LHCN-M2 (cell line): Measurements from ENCODE around the gene CEP85. TPM values are rescaled to one million over a fixed set of nuclear protein-coding genes. Genes with fewer than 3 reads are reported as not detected.
"Not testable (repeated sequence)": the region's sequence is repeated elsewhere in the genome, so short reads cannot be mapped to it uniquely, and the experiment has no call there.

Source experiments
- DNase-seq: peaks from one replicate; pipeline ENCODE4 v3.0.0-alpha.2; 2012; ENCODE audit warnings: low read depth
- total RNA-seq: library from RNA; depleted of rRNA; stranded (reverse); fragments of >200 nt; gene quantifications from 2 replicates; pipeline ENCODE4 v1.2.3, GENCODE V29; 2014; rRNA removed

Gene CEP85
- total RNA-seq, 1 experiment from 2014 or later = 20.8 TPM

GRCh38 chr1:26307966-26308899 is 74.2 kb downstream of the CEP85 start:
- DNase-seq = not testable (repeated sequence)

GRCh38 chr1:26314501-26314900 is 80.5 kb downstream of the CEP85 start:
- DNase-seq = no peak

DNA sequence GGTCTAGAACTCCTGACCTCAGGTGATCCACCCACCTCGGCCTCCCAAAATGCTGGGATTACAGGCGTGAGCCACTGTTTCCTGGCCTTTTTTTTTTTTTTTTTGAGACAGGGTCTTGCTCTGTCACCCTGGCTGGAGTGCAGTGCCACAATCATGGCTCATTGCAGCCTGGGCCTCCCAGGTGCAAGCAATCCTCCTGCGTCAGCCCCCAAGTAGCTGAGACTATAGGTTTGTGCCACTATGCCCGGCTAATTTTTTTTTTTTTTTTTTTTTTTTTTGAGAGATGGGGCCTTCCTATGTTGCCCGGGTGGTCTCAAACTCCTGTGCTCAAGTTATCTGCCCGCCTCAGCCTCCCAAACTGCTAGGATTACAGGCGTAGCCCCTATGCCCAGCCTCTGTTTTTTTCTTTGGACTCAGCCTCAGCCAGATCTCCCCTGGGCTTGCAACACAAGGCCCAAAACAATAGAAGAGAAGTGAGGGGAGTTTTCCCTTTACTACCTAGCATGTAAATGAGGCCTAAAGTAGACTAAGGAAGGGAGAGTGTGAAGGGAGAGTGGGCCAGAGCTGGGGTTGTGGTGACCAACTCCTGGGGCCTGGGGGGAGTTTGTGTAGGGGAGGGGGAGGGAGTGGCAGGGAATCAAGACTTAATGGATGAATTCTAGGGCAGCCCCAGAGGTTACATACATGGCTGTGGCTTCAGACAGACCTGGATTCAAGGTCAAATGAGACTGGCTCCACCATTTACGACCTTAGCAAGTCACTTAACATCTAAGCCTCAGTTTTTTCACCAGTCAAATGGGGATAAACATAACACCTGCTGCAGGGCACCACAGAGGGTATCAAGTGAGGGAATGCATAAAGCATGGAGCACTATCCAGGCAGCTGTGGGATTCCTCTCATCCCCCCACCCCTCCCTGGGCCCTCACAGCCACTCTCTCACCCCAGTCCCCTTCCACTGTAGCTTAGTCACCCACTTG is 82.2 kb downstream of the CEP85 start:
- DNase-seq = no peak

DNA sequence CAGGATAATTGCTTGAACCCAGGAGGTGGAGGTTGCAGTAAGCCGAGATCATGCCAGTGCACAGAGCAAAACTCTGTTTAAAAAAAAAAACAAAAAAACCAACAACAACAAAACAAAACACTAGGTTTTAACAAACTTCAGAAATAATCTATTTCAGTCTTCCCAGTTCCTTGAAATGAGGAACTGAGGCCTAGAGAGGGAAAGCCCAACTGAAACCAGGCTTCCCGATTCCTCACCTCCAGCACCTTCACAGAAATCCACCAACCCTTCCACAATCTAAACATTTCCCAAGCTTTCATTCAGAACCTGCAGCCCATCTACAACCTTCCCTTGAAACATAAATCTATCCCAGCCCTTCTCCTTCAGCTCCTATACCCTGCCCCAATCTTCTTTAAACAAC is 83.1 kb downstream of the CEP85 start:
- DNase-seq = no peak

DNA sequence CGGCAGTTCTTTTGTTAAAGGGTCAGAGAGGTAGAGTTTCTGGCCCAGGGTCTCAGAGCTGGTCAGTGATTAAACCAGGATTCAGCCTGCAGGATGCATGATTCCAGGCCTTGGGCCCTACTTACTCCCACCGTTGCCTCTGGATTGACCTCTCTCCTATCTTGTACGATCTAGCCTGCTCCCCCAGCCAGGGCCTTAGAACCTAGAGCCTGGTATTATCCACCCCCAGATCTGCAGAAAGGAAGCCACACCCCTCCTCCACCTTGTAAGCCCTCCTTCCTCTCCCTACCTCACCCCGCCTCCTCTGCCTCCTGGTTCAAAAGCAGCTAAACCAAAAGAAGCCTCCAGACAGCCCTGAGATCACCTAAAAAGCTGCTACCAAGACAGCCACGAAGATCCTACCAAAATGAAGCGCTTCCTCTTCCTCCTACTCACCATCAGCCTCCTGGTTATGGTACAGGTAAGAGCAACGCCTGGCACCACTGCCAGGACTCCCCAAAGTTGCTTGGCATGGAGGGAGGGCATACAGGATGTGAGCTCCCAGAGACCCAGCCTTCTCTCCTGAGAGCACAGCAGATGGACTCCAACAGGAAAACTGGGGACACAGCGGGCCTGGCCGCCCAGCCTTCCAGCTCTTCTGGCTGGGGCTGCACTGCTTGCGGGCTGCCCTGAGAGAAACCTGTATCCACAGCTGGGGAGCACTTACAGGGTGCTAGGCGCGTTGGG is 83.8 kb downstream of the CEP85 start, which contains the start of gene CD52:
CD52 (plus strand) TSS at position 347 of the 726 bp plus-strand sequence; CDS start at position 407, 60 bp downstream.
- DNase-seq = no peak

GRCh38 chr1:26318338-26319064 is 84.5 kb downstream of the CEP85 start:
- no peak for DNase-seq

- no peak for DNase-seq
Observed at GRCh38 chr1:26320896-26321295, 86.9 kb downstream of the CEP85 start.

DNA sequence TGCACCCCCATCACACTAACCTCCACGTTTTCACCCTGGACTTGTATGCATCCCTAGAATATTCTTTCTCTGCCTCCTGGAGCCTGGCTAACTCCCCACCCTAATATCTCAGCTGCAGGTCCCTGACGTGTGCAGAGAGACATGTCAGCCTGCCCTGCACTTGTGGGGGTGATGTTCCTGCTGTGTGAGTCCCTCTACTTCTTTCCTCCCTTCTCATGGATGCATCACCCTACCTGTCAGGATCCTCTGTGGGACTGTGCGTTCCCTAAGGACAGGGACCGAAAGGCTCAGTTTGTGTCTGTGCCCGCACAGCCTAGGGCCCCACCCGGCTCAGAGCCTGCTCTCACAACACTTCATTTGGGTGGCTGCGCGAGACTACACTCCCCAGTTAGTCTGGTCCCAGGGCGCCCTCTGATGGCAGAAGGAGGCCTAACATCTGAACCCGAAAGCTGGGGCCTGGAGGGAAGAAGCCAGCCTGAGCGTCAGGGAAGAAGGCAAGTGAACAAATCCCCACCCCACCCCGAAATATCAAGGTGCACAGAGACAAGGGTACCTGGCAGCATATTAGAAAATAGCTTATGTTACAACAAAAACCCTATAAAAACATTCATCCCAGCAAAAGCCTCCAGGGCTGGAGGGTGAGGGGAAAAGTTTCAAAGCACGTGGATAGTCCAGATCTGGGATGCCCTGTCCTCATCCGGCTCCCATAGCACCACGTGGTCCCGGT is 87.5 kb downstream of the CEP85 start:
- DNase-seq = peak; percentile 73

- DNase-seq = no peak
Observed at GRCh38 chr1:26322042-26322331, 88.0 kb downstream of the CEP85 start.

- no peak for DNase-seq
Observed at GRCh38 chr1:26323382-26323781, 89.4 kb downstream of the CEP85 start.

DNA sequence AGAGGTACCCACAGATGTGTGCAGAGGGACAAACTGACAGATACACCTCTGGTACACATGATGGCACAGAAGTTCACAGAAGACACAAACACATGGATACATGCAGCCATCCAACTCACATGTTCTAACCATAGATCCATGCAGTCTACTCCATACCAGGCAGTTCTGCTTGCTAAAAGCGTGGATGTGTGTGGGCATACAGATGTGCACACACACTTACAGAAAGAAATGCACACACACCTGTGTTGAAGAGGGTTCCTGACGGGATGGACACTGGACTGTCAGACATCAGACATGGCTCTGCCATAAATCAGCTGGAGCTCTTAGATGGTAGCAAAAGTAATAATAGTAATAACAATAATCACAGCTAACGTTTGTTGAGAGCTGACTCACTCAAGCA is 90.5 kb downstream of the CEP85 start:
- DNase-seq = no peak

DNA sequence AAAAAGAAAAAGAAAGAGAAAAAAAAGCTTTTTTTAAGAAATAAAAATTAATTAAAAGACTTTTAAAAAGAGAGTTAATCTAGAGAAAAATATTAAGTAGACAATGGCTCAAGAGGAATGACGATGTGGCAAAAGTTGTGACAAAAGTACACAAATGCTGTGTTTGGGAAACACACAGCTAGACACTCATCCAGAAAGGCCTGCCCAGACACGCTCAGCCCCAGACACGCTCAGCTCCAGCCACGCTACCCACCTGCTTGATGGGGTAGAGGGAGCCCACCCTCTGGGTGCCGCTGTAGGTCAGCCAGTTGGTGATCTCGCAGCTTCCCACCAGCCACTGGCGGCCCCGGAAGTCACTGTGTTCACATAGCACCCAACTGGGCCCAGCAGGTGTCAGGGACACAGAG is 94.0 kb downstream of the CEP85 start:
- DNase-seq = no peak

Other genes with a start within 250 kb of the CEP85 start
- 13.5 and 16.1 TPM in 2 replicates for gene PAFAH2, start 236.1 kb upstream of the CEP85 start, total RNA-seq
- gene EXTL1, start 212.4 kb upstream of the CEP85 start, total RNA-seq = 1.0 and 1.2 TPM in 2 replicates
- not detected in 2 replicates for gene SLC30A2, start 188.1 kb upstream of the CEP85 start, total RNA-seq
- gene TRIM63, start 166.6 kb upstream of the CEP85 start, total RNA-seq = not detected in 2 replicates
- gene PDIK1L, start 122.4 kb upstream of the CEP85 start, total RNA-seq = 2.9 and 3.0 TPM in 2 replicates
- gene FAM110D, start 75.1 kb upstream of the CEP85 start, total RNA-seq = not detected in 2 replicates
- not detected in 2 replicates for gene C1orf232, start 65.2 kb upstream of the CEP85 start, total RNA-seq
- gene ZNF593, start 64.3 kb upstream of the CEP85 start, total RNA-seq = 26.5 and 30.4 TPM in 2 replicates
- not detected in 2 replicates for gene ZNF593OS, start 62.4 kb upstream of the CEP85 start, total RNA-seq
- gene CNKSR1, start 56.7 kb upstream of the CEP85 start, total RNA-seq = 0.23 TPM in 1 of 2 replicates, not detected in the other
- gene CATSPER4, start 43.6 kb upstream of the CEP85 start, total RNA-seq = not detected in 2 replicates
- 221 and 264 TPM in 2 replicates for gene SH3BGRL3, start 45.9 kb downstream of the CEP85 start, total RNA-seq
- 5.1 and 5.2 TPM in 2 replicates for gene UBXN11, start 72.4 kb downstream of the CEP85 start, total RNA-seq
- not detected in 2 replicates for gene CD52, start 83.8 kb downstream of the CEP85 start, total RNA-seq
- not detected in 2 replicates for gene CRYBG2, start 119.9 kb downstream of the CEP85 start, total RNA-seq
- gene ZNF683, start 138.6 kb downstream of the CEP85 start, total RNA-seq = not detected in 2 replicates
- gene LIN28A, start 176.6 kb downstream of the CEP85 start, total RNA-seq = under 0.01 TPM in 1 of 2 replicates, not detected in the other
- 46.7 and 52.2 TPM in 2 replicates for gene DHDDS, start 198.1 kb downstream of the CEP85 start, total RNA-seq
- gene HMGN2, start 238.2 kb downstream of the CEP85 start, total RNA-seq = 653 and 722 TPM in 2 replicates